Smooth muscle cell (in vitro differentiated cells): ENCODE data around the gene RCOR2. TPM values are rescaled to one million over a fixed set of nuclear protein-coding genes. Genes with fewer than 3 reads are reported as not detected.

Experiments used
- DNase-seq: peaks from one replicate; lab custom pipeline; 2025; ENCODE audit not compliant: unreplicated experiment; lab: John Stamatoyannopoulos, UW
- H2AFZ ChIP-seq: fragments of 200-600 bp; sonication (generic); 2 replicates; pipeline ENCODE4 v1.6.0; 2016; ENCODE audit warnings: antibody characterized with exemption, low read depth, mild to moderate bottlenecking
- H3F3A ChIP-seq: fragments of 200-600 bp; sonication (generic); 2 replicates; pipeline ENCODE4 v1.6.0; 2017; ENCODE audit warnings: antibody characterized with exemption, low read depth
- H3K27ac ChIP-seq: fragments of 200-600 bp; sonication (generic); 2 replicates; pipeline ENCODE4 v1.5.1; 2016; ENCODE audit warnings: low read depth, mild to moderate bottlenecking
- H3K27me3 ChIP-seq: fragments of 200-600 bp; sonication (generic); 2 replicates; pipeline ENCODE4 v1.6.1; 2016; ENCODE audit warnings: low read depth, mild to moderate bottlenecking
- H3K36me3 ChIP-seq: fragments of 200-600 bp; sonication (generic); 2 replicates; pipeline ENCODE4 v1.5.1; 2016; ENCODE audit warnings: low read depth
- H3K4me1 ChIP-seq: fragments of 200-600 bp; sonication (generic); 2 replicates; pipeline ENCODE4 v1.5.1; 2016; ENCODE audit warnings: low read depth
- H3K4me2 ChIP-seq: fragments of 200-600 bp; sonication (generic); 2 replicates; pipeline ENCODE4 v1.6.0; 2016; ENCODE audit warnings: mild to moderate bottlenecking
- H3K4me3 ChIP-seq: fragments of 200-600 bp; sonication (generic); 2 replicates; pipeline ENCODE4 v1.5.1; 2016; ENCODE audit warnings: mild to moderate bottlenecking
- H3K79me2 ChIP-seq: fragments of 200-600 bp; sonication (generic); 2 replicates; pipeline ENCODE4 v1.6.0; 2016; ENCODE audit warnings: low read depth, mild to moderate bottlenecking
- H3K9ac ChIP-seq: fragments of 200-600 bp; sonication (generic); 2 replicates; pipeline ENCODE4 v1.6.0; 2016; ENCODE audit warnings: low read depth
- H3K9me3 ChIP-seq: fragments of 200-600 bp; sonication (generic); replicated peaks from 2 replicates; pipeline ENCODE4 v1.5.1; 2016; ENCODE audit warnings: low read depth
- H4K20me1 ChIP-seq: fragments of 200-600 bp; sonication (generic); 2 replicates; pipeline ENCODE4 v1.6.0; 2016; ENCODE audit warnings: low read depth
- CTCF ChIP-seq: fragments of 200-600 bp; sonication (generic); IDR thresholded peaks from 2 replicates; pipeline ENCODE4 v1.5.1; 2017; ENCODE audit warnings: borderline replicate concordance, mild to moderate bottlenecking, antibody characterized with exemption; ENCODE audit not compliant: insufficient read depth, poor library complexity, severe bottlenecking
- WGBS: methylation state at CpG from one replicate; pipeline ENCODE4 v1.1.7; 2016; ENCODE audit warnings: low lambda C conversion rate; 5-methylcytosine and 5-hydroxymethylcytosine counted together
- polyA plus RNA-seq: library from polyadenylated mRNA; unstranded; fragments of >200 nt; fragmentation: Nextera tagmentation; extraction: Ambion mirVana; gene quantifications from 2 replicates; pipeline ENCODE4 v1.2.1, GENCODE V29; 2016
- total RNA-seq: library from RNA; depleted of rRNA; stranded (reverse); fragments of >200 nt; gene quantifications from 2 replicates; pipeline ENCODE4 v1.2.3, GENCODE V29; 2014

The RCOR2 gene
- total and polyA plus RNA-seq, 2 experiments from 2014 or later, result 8.5 to 8.7 TPM

- Histone ChIP-seq H3K9ac (no peak overlapping the region), H3K79me2 (peaks cover 25% of the 10 kb centered on the region), H3K36me3 (no peaks in the 10 kb centered on the region), H2AFZ (no peak overlapping the region), H3K9me3 (no peaks in the 10 kb centered on the region), H3K27me3 (no peaks in the 10 kb centered on the region), H3K4me3 (no peak overlapping the region), H4K20me1 (peaks cover 30% of the 10 kb centered on the region), H3K27ac (no peak overlapping the region), H3K4me1 (no peaks in the 10 kb centered on the region), H3F3A (no peaks in the 10 kb centered on the region), H3K4me2 (no peak overlapping the region)
- peak; percentile 12 for DNase-seq
- WGBS, result 66% methylated on average over 14 of the region's 14 CpGs
- TF ChIP-seq CTCF, result peak; percentile 54
These were observed 28.7 kb upstream of the RCOR2 start for GRCh38 chr11:63945477-63946163.

DNA sequence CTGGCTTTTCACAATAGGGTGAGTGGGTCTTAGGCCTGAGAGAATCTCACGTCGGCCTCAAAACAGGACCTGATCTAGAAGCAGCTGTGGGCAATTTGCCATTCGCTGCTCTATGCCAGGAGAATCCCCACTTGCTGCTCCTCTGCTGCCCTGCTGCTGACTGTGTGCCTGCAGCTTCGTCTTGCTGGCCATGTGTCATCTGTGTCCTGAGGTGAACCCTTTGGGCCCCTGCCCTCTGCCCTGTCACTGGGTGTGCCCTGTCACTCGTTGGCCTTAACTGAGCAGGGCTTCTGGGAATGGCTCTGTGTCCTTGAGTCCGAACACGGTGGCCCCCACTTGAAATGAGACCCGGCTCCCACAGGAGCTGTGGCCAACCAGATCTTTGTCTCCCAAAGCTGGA, 28.0 kb upstream of the RCOR2 start:
- Histone ChIP-seq H3K9ac (no peak overlapping the region), H3K4me1 (no peaks in the 10 kb centered on the region), H2AFZ (no peak overlapping the region), H4K20me1 (peaks cover 32% of the 10 kb centered on the region), H3K4me3 (no peak overlapping the region), H3K79me2 (peaks cover 31% of the 10 kb centered on the region), H3K27ac (no peak overlapping the region), H3K4me2 (no peak overlapping the region), H3K36me3 (no peaks in the 10 kb centered on the region), H3F3A (no peaks in the 10 kb centered on the region), H3K9me3 (no peaks in the 10 kb centered on the region), H3K27me3 (no peaks in the 10 kb centered on the region)
- WGBS, result 84% methylated on average over 8 of the region's 8 CpGs
- DNase-seq, result no peak
- TF ChIP-seq CTCF, result no peak

GRCh38 chr11:63942803-63943202, 25.8 kb upstream of the RCOR2 start:
- WGBS, result 95% methylated on average over 3 of the region's 3 CpGs

More at GRCh38 chr11:63942803-63943202, 25.8 kb upstream of the RCOR2 start:
- Histone ChIP-seq H3K36me3 (no peaks in the 10 kb centered on the region), H2AFZ (no peak overlapping the region), H4K20me1 (peaks cover 32% of the 10 kb centered on the region), H3K79me2 (peaks cover 42% of the 10 kb centered on the region), H3F3A (no peaks in the 10 kb centered on the region), H3K4me3 (no peak overlapping the region), H3K4me1 (peaks cover 5% of the 10 kb centered on the region), H3K27ac (no peak overlapping the region), H3K9me3 (no peaks in the 10 kb centered on the region), H3K27me3 (no peaks in the 10 kb centered on the region), H3K9ac (no peak overlapping the region), H3K4me2 (no peak overlapping the region)
- TF ChIP-seq CTCF, result no peak
- DNase-seq, result no peak
